Caco-2 (cell line): ENCODE results near the gene GHRH. TPM values are rescaled to one million over a fixed set of nuclear protein-coding genes. Genes with fewer than 3 reads are reported as not detected.

Experiments used
- BruUV-seq: library from RNA; stranded (reverse); fragments of 400-500 nt; replicated peaks from 2 replicates; lab custom pipeline; 2021; lab: Mats Ljungman, UMichigan
- CTCF ChIA-PET: fragments of 300-600 bp; sonication (Branson Sonifier 250); formaldehyde crosslinking; loops from one replicate; lab custom pipeline; 2022; ENCODE audit warnings: antibody characterized with exemption; lab: Charles Lee
- POLR2A ChIA-PET: fragments of 300-600 bp; sonication (Branson Sonifier 250); formaldehyde crosslinking; loops from one replicate; lab custom pipeline; 2022; ENCODE audit warnings: antibody characterized with exemption; lab: Charles Lee
- DNase-seq, 2 experiments: peaks; one replicate each; pipeline versions ENCODE4 v3.0.0 to v3.0.0-alpha.2; 2020 to 2022
- H3K27me3 ChIP-seq: replicated peaks from 2 replicates; pipeline ENCODE4 v1.6.0; 2011; ENCODE audit warnings: low read length; ENCODE audit not compliant: control insufficient read depth, insufficient read depth
- H3K36me3 ChIP-seq: 2 replicates; pipeline ENCODE4 v1.5.1; 2011; ENCODE audit warnings: low read length; ENCODE audit not compliant: control insufficient read depth, insufficient read depth
- H3K4me1 ChIP-seq: fragments of 250-450 bp; sonication (Bioruptor Pico); 2 replicates; pipeline ENCODE4 v1.5.1; 2020; ENCODE audit warnings: mild to moderate bottlenecking
- H3K4me3 ChIP-seq: 2 replicates; pipeline ENCODE4 v1.5.1; 2011; ENCODE audit warnings: low read depth, mild to moderate bottlenecking, control low read depth, low read length
- H3K9me3 ChIP-seq: fragments of 250-450 bp; sonication (Bioruptor Pico); 2 replicates; pipeline ENCODE4 v1.5.1; 2020; ENCODE audit warnings: mild to moderate bottlenecking, moderate library complexity
- H3K27ac Mint-ChIP-seq: one replicate; pipeline ENCODE4 v1.8.0; 2022; ENCODE audit warnings: mixed read lengths; ENCODE audit not compliant: unreplicated experiment
- H3K27me3 Mint-ChIP-seq: one replicate; pipeline ENCODE4 v1.8.0; 2022; ENCODE audit warnings: mixed read lengths; ENCODE audit not compliant: insufficient read depth, unreplicated experiment
- H3K36me3 Mint-ChIP-seq: one replicate; pipeline ENCODE4 v1.8.0; 2022; ENCODE audit warnings: mild to moderate bottlenecking, mixed read lengths; ENCODE audit not compliant: insufficient read depth, unreplicated experiment
- H3K4me1 Mint-ChIP-seq: one replicate; pipeline ENCODE4 v1.8.0; 2022; ENCODE audit warnings: low read depth, mixed read lengths; ENCODE audit not compliant: unreplicated experiment
- H3K4me3 Mint-ChIP-seq: one replicate; pipeline ENCODE4 v1.8.0; 2022; ENCODE audit warnings: mild to moderate bottlenecking, moderate library complexity, mixed read lengths; ENCODE audit not compliant: unreplicated experiment
- H3K9me3 Mint-ChIP-seq: one replicate; pipeline ENCODE4 v1.8.0; 2022; ENCODE audit warnings: mixed read lengths; ENCODE audit not compliant: unreplicated experiment
- intact Hi-C: fragments of 100-400 bp; cut with micrococcal nuclease; formaldehyde crosslinking; loops from one replicate; pipeline ENCODE4 v1.10.0; 2022; ENCODE audit not compliant: unreplicated experiment
- total RNA-seq: library from RNA; stranded (reverse); gene quantifications from 2 replicates; pipeline ENCODE4 v1.2.3, GENCODE V29; 2022
- TF ChIP-seq, protein P1 (sequence below), 2 experiments: fragments of 200-600 bp in 1 of 2; IDR thresholded peaks; 1 replicate in 1 of 2; 2 replicates in 1 of 2; pipeline versions ENCODE4 v1.5.1 to v1.8.0; 2011 to 2022; ENCODE audit warnings: antibody characterized with exemption in 1 of 2, control low read depth in 1 of 2, inconsistent platforms in 1 of 2, low read depth in 1 of 2, low read length in 1 of 2, mild to moderate bottlenecking in 1 of 2, moderate library complexity in 1 of 2; ENCODE audit not compliant: insufficient read depth in 1 of 2, severe bottlenecking in 1 of 2, unreplicated experiment in 1 of 2

The GHRH gene
- total RNA-seq, 1 experiment from 2014 or later: not detected

DNA sequence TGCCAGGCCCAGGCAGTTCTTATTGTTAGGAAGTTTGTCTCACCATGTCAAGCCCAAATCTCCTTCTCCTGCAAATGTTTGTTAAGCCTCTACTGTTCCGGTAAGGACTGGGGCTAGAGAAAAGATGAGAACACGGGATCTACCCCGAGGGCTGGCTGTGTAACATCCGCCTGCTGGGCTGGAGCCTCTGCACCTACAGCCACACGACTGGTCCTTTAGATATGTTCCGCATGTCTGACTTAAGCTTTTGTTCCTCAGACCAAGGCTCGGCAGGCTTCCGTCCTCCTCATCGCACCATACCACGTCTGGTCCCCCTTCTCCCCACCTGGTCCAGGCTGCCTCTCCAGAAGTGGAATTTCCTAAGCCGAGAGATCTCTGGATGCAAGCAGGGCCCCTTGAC is 2.6 kb downstream of the GHRH start:
- no peak overlapping the region for H3K4me3 ChIP-seq
- H3K36me3 Mint-ChIP-seq: no peaks in the 10 kb centered on the region
- ChIA-PET CTCF (interaction anchor here (0.8 to 1.4 kb wide), 4 partner anchors 12 to 68 kb away, joined by 3 read pairs; no protein-coding TSS in a partner anchor), POLR2A (interaction anchor here (0.5 kb wide), 1 partner anchor 12 kb away, joined by 3 read pairs; no protein-coding TSS in a partner anchor)
- H3K27me3 ChIP-seq: no peaks in the 10 kb centered on the region; the same call in 1 of the 2 replicates
- no peak overlapping the region for H3K27ac Mint-ChIP-seq
- no TSS peak for BruUV-seq
- peaks cover 2% of the 10 kb centered on the region for H3K27me3 Mint-ChIP-seq
- H3K36me3 ChIP-seq: no peaks in the 10 kb centered on the region
- TF ChIP-seq, protein P1, sequence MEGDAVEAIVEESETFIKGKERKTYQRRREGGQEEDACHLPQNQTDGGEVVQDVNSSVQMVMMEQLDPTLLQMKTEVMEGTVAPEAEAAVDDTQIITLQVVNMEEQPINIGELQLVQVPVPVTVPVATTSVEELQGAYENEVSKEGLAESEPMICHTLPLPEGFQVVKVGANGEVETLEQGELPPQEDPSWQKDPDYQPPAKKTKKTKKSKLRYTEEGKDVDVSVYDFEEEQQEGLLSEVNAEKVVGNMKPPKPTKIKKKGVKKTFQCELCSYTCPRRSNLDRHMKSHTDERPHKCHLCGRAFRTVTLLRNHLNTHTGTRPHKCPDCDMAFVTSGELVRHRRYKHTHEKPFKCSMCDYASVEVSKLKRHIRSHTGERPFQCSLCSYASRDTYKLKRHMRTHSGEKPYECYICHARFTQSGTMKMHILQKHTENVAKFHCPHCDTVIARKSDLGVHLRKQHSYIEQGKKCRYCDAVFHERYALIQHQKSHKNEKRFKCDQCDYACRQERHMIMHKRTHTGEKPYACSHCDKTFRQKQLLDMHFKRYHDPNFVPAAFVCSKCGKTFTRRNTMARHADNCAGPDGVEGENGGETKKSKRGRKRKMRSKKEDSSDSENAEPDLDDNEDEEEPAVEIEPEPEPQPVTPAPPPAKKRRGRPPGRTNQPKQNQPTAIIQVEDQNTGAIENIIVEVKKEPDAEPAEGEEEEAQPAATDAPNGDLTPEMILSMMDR (IDR thresholded peaks at IDR 0.05; ENCODE audit: insufficient read depth in 1 of 2, low read depth in 1 of 2, low read length in 1 of 2, severe bottlenecking in 1 of 2, unreplicated experiment in 1 of 2): no peak
- DNase-seq: no peak
- intact Hi-C loops: no loop called here
- H3K4me1 ChIP-seq: no peaks in the 10 kb centered on the region
- H3K9me3 ChIP-seq: no peaks in the 10 kb centered on the region
- H3K9me3 Mint-ChIP-seq: no peaks in the 10 kb centered on the region
- no peak overlapping the region for H3K4me3 Mint-ChIP-seq
- H3K4me1 Mint-ChIP-seq: no peaks in the 10 kb centered on the region

DNA sequence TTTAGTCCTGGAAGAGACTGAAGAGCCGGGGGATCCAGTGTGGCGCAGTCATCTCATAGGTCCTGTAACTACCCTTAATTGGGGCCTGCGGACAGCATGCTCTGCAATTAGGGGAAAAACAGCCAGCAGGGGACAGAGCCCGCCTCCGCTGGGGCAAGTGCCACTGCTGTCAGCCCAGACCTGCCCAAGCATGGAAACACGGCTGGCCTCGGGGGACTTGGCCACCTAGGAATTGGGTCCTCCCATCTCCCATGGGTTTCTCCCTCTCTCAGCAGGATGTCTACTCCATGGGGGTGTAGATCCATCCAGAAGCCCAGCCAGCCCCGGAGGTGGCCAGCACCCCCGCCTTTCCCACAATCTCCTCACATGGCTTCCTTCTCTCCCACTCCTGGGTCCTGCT is 3.6 kb downstream of the GHRH start:
- H3K36me3 Mint-ChIP-seq: no peaks in the 10 kb centered on the region
- Histone ChIP-seq H3K36me3 (no peaks in the 10 kb centered on the region), H3K4me3 (no peak overlapping the region), H3K4me1 (no peaks in the 10 kb centered on the region), H3K9me3 (no peaks in the 10 kb centered on the region), H3K27me3 (no peaks in the 10 kb centered on the region; the same call in 1 of the 2 replicates)
- intact Hi-C loops: no loop called here
- H3K27me3 Mint-ChIP-seq: peaks cover 2% of the 10 kb centered on the region
- CTCF ChIA-PET: interaction anchor here (1.2 kb wide), 1 partner anchor 69 kb away, joined by 3 read pairs; no protein-coding TSS in a partner anchor
- BruUV-seq: no TSS peak
- TF ChIP-seq, protein P1 (IDR thresholded peaks at IDR 0.05; ENCODE audit: insufficient read depth in 1 of 2, low read depth in 1 of 2, low read length in 1 of 2, severe bottlenecking in 1 of 2, unreplicated experiment in 1 of 2): peak in 1 of 2 experiments; percentile 12
- H3K9me3 Mint-ChIP-seq: no peaks in the 10 kb centered on the region
- H3K4me3 Mint-ChIP-seq: no peak overlapping the region
- H3K4me1 Mint-ChIP-seq: no peaks in the 10 kb centered on the region
- H3K27ac Mint-ChIP-seq: no peak overlapping the region
- POLR2A ChIA-PET: no interaction called here
- DNase-seq: peak in 1 of 2 experiments; percentile 42

DNA sequence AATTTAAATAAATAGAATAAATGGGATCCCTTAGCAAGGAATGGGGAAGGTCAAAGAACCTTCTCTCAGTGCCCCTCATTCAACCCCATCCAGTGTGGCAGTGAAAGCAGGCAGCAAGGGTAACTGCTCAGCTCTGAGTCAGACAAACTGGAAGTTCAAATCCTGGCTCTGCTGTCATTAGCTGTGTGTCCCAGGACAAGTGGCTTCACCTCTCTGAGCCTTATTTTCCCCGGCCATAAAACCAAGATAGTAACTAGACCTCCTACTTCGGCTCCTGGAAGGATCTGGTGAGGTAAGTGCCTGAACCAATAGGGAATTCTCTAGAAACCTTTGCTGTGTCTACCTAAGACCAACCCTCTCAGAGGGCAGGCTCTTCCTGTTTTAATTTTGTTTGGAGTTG is 4.1 kb downstream of the GHRH start:
- no peak overlapping the region for H3K4me3 Mint-ChIP-seq
- H3K4me1 Mint-ChIP-seq: no peaks in the 10 kb centered on the region
- Histone ChIP-seq H3K4me1 (no peaks in the 10 kb centered on the region), H3K27me3 (no peaks in the 10 kb centered on the region; the same call in 1 of the 2 replicates), H3K4me3 (no peak overlapping the region), H3K9me3 (no peaks in the 10 kb centered on the region), H3K36me3 (no peaks in the 10 kb centered on the region)
- DNase-seq: no peak
- no peak overlapping the region for H3K27ac Mint-ChIP-seq
- TF ChIP-seq, protein P1 (IDR thresholded peaks at IDR 0.05; ENCODE audit: insufficient read depth in 1 of 2, low read depth in 1 of 2, low read length in 1 of 2, severe bottlenecking in 1 of 2, unreplicated experiment in 1 of 2): no peak
- POLR2A ChIA-PET: no interaction called here
- H3K36me3 Mint-ChIP-seq: no peaks in the 10 kb centered on the region
- H3K9me3 Mint-ChIP-seq: no peaks in the 10 kb centered on the region
- CTCF ChIA-PET: no interaction called here
- H3K27me3 Mint-ChIP-seq: peaks cover 2% of the 10 kb centered on the region
- intact Hi-C loops: no loop called here
- no TSS peak for BruUV-seq
